Hematopoietic multipotent progenitor cell treated with erythropoietin and hydrocortisone succinate and interleukin-3 and kit ligand, for 8 days (in vitro differentiated cells): ENCODE data around the gene DMD.
"Not testable (repeated sequence)": the region's sequence is repeated elsewhere in the genome, so short reads cannot be mapped to it uniquely, and the experiment has no call there.

Experiments used
- DNase-seq: peaks from one replicate; pipeline ENCODE4 v3.0.0-alpha.2; 2015

The DMD gene

DNA sequence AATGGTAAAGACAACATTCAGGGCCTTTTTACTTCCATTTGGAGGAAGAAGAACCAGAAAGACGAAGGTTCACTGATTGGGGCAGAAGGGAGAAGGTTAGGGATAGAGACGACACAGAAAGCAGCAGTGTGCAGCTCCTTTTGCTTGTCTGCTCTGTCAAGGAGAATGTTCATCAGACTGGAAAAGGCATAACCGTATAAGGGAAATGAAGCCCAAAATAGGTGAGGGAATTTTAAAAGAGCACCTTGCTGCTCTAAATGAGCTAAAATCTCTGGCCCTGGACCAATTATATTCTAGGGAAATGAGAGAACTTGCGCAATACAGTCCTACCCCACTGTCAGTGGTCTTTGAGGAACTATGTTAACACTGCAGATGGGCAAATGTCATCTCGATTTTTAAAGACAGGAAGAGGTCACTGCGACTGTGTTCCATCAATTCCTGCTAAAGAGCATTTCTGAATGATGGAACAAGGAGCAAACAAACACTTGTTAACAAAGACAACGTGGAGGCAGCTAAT, 1229.7 kb downstream of the DMD start:
- no peak for DNase-seq

DNA sequence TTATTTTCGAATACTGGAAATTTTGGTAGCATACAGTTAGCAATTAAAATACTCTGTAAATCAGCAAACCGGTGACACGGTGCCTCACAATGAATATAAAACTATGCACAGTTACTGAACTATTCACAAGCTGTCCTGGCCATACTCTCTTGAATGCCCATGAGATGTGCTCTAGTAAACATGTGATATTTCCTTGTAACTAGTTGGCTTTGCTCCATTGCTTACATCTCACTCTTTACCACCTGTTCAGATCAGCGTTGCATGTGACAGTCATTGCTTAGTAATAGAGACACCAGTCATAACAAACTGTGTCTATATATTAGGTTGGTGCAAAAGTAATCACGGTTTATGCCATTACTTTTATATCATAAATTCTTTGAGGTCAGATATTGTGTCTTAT, 1241.6 kb downstream of the DMD start:
- no peak for DNase-seq

DNA sequence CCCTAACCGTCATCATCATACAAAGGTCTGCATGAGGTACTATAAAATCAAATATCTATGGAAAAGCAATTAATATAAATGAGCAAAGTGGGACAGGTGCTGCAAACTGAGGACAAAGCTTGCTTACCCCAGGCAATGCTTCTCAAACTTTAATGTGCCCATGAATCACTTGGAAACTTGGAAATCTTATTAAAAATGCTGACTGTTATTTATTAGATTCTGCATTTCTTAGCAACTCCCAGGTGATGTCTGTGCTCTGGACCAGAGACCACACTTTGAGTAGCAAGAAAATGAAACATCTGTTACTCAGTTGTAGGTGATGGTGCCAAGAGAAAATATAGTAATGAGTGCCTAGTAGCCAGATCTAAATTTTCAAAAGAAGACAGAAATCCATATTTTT, 1249.1 kb downstream of the DMD start:
- DNase-seq: no peak

DNA sequence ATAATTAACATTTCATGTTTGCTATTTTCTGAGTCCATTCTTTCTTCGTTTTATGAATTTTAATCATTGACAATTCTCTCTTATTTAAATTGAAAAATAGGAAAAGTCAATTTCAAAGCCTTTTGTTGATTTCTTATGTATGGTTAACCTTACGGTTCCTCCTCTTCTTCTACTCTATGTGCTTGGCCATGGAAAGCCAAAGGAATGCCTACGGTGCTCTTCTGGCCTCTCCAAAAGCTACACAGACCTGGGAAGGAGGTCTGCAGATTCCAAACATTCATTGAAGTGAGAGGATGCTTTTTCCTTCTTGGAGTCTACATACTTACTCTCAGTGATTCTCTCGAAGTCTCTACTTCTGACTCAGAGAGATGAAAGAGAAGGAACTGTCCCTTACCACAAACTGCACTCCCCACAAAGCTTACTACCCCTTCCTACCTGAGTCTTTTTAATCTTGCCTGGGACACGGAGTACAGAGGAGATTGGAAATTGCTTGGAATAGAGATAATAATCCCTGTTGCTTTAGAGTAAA, 1276.4 kb downstream of the DMD start:
- no peak for DNase-seq

DNA sequence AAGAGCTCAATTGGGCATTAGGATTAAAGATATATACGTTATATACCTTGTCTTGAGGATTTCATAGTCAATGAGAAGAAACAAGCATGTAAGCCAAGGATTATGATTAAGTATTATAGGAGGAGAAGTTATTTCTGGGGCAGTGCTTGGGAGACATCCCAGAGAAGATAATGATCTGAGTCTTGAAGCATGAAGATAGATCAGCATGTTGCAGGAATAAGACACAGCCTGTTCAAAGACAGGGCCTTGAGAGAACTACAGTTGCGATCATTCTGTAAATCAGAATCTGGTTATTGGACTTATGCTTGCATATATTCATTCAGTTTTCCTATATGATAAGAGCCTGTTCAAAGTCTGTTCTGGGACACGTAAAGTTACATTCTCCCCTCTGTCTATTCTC, 1277.3 kb downstream of the DMD start:
- no peak for DNase-seq

DNA sequence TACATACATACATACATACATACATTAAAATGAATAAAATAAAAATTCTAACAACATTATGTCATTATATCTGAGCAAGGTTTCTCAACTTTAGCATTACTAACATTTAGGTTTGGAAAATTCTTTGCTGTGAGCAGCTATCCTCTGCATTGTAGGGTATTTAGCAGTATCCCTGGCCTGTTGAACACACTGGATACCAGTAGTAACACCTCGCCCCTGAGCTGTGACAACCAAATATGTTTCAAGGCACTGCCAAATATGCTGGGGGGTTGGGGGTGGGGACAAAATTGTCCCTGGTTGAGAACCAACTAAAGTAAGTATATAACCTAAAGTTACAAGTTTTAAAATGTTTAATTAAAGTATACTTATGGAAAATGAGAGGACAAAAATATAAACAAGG, 1278.6 kb downstream of the DMD start:
- no peak for DNase-seq

DNA sequence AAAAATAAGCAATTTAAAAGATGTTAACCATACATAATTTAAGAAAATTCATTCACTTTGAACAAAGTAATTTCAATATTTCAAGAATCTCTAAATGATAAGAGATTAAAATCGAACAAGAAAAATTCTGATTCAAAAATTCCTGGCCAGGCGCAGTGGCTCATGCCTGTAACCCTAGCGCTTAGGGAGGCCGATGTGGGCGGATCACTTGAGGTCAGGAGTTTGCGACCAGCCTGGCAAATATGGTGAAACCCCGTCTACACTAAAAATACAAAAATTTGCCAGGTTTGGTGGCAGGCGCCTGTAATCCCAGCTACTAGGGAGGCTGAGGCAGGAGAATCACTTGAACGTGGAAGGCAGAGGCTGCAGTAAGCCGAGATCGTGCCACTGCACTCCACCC, 1279.0 kb downstream of the DMD start:
- not testable (repeated sequence) for DNase-seq

DNA sequence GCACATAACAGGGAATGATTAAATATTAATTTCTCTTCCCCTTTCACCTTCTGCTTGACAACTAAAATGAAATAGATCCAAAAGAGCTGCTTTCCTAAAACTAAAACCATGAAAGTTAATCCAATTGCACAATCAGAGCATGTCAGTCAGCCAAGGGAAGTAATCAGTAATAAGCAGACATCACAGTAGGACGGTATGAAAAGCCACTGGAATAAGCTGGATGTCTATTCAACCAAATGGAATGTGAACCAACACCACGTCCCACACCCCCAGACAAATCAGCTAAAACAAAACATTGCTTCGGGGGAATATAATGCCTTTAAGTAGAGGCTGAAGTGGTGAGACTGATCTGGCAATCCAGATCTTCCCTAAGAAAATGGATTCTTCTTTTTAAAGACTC, 1280.1 kb downstream of the DMD start:
- no peak for DNase-seq

DNA sequence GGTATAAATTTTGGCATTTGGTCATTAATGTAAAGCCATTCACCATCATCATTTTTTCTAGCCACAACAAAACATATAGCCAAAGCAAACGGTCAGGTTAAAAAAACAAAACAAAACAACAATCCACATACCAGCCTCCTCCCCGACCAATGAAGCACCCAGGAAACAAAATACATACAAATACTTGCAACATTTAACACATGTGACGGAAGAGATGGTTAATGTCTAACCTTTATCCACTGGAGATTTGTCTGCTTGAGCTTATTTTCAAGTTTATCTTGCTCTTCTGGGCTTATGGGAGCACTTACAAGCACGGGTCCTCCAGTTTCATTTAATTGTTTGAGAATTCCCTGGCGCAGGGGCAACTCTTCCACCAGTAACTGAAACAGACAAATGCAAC, 1282.0 kb downstream of the DMD start:
- no peak for DNase-seq

DNA sequence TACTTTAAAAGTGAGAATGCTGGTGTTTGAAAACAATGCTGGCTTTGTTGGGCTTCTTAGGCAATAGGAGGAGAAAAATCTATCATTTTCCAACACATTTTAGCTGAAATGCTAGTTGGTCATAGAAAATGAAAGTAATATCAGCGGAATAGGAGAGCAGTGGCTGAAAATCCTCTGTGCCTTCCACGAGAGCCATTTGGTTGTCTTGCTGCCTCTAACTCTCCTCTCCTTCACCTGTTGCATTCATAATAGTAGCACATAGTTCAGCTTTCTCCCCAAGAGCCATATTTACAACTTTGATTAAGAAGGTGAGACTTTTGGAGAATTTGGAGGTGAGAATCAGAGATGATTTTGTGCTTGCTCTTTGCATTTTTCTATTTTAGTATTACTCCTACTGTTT, 1290.1 kb downstream of the DMD start:
- no peak for DNase-seq

DNA sequence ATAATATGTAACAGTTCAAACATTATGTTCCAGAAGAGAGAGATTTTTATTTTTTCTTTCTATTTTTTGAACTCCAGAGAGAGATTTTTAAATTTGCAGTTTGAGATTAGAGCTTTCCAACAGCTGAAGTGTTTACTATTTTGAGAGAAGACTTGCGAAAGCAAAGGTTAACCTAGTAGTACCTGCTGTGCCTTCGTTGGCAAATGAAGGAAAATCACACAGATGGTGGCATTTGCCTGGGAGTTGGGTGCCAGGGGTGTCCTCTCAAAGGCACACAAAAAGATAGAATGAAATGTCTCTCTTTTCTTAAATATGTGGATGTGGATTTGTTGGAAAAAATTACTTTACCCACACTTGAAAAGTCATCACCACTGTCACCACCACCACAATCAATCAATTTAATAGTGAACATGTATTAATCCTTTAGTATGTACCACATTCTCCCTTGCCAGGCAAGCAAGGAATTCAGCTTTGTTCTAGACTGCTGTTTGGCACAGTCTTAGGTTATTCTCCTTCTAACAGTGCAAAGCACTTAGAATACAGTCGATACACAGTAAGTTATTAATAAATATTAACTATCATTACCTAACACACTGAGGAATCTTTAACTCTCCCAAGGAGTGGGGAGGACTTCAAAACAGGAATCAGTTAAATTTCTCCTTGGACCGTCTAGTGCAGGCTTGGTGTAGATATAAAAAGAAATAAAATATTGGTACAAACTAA, 1301.3 kb downstream of the DMD start:
- no peak for DNase-seq

DNA sequence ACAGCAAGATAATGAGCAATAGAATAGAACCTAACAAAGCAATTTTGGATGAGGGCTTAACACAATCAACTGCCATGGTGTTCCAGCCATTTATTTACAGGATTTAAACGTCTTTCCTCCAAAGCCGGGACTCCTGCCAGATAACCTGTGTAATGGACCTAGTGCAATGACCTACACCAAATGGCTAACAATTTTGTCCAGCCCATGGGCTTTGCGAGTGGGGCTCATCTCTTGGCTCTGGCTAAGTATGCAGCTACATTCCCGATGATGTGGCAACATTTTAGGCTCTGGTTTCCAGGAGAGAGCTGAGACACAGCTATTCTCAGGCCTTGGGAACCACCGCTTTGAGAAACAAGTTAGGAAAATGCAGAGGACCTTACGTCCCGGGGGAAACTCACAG, 1317.2 kb downstream of the DMD start:
- DNase-seq: no peak

DNA sequence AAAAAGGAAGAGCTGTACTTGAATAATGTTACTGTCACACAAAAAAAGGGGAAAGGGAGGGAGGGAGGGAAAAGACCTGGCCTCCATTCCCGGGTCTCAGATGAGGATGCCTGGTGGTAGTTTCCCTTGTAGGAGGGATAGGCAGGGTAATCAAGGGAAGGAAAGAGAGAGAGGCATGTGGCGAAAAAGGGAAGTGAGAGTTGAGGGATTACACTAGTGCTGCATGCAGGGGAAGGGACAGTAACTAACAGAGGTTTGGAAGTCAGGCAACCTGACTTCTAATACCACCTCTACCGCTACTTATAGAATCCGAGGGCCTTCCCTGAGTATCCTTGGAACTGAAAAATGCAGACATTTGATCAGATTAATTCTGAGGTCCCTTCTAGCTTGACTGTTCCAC, 1317.8 kb downstream of the DMD start:
- DNase-seq: no peak

DNA sequence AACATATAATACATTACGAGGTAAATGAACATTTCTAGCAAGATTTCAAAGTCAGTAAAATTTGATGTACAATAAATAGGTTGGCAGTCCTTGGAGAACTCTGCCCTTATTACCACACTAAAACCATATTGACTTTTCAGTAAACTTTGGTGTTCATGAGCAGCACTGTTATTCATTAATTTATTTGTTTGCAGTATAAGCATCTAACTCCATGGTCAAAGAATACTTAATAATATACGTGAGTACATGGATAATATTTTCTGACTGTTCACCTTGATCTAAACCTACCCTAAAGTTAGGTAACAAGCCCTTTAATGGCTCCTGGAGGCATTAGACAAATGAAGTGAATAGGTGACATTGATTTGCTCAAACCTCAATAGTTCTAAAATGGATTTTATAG, 1322.3 kb downstream of the DMD start:
- no peak for DNase-seq

DNA sequence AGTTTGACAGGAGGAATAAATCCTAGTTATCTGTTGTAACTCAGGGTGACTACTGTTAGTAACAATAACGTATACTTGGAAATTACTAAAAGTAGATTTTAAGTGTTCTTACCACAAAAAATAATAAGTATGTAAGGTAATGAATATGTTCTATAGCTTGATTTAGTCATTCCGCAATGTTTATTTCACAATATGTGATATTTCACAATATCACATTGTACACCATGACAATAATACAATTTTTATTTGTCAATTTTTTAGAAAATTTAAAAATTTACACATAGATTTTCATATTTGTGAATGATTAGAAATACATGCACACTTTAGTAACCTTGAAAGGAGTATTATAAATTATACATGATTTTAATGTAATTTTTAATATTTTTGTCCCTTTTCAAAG, 1326.8 kb downstream of the DMD start:
- no peak for DNase-seq

DNA sequence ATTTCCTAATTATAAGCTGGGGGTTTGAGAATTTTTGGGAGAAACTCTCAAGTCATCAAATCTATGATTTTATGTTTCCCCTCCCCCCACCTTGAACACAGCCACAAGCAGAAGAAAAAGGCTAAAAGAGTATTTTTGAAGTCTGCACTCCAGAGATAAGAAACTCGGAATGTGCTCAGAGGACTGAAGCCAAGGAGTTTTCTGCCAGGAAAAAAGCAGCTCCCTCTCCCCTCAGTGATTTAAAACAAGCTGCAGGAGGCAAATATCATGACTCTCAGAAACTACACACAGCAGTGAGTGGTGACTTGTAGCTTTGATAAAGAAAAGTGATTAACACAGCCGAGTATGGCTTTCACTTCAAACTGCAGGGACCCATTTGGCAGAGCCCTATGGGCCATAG, 1339.3 kb downstream of the DMD start:
- no peak for DNase-seq

DNA sequence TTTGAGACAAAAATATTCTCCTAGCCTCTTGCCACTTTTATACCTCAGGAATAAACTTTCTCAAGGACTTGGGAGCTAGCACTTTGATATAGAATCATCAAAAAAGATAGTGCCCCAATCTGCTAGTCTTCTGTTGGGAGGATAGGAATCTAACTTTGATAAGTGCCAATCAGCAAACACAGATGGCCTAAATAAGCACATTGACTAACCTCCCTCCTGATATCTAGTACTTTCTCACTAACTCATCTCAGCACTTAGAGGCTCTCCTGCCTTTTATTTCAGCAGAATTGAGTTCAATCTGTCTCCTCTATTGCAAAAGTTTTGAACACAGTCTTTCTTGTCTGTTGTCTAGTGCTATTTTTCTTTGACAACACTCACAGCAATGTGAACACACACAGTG, 1341.1 kb downstream of the DMD start:
- no peak for DNase-seq

DNA sequence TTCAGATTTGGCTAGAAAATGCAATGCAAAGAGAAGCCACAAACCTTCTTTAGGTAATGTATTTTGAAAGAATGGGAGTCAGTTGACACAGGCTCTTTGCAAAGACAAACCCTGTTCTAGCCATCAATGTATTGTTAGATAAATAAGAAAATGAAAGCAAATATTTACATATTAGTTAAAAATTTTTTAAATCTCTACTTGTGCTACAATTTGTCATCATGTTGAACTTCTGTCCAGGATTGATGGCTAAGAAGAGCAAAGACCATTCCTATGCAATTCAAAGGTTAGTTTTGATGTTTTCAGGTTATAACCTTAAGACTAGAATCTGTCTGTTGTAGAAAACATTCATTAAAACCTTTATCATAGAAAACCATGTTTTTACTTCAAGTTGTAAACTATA, 1350.7 kb downstream of the DMD start:
- no peak for DNase-seq

DNA sequence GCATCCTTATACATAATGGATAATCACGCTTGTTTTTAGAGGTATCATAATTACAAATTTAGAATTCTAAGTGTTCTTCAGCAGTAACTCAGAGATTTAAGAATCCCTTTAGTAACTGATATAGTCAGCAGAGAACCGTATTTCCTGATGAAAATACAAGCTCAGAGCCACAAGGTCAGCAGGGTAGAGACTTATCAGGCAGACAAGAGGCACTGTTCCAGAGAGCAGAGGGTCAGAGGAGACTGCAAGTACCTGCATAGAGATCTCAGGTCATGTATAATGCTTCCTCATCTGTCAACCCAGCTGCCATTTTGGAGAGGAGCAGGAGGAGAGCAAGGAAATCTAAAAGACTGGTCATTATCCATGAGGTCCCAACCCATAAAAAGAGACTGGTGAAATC, 1352.4 kb downstream of the DMD start:
- no peak for DNase-seq

DNA sequence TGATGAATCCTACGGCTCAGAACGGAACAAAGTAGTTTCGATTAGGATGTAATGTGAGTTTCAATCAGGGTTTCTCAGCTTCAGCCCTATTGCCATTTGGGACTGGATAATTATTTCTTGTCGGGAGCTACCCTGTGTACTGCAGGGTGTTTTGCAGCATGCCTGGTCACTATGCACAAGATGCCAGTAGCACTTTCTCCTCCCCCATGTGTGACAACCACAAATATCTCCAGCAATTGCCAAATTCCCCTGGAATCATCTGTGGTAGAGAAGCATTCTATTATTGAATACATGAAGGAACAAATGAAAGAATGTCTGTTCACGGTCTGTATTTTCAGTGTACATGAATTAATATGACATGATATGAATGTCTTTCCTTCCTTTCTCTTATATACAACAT, 1356.6 kb downstream of the DMD start:
- no peak for DNase-seq

DNA sequence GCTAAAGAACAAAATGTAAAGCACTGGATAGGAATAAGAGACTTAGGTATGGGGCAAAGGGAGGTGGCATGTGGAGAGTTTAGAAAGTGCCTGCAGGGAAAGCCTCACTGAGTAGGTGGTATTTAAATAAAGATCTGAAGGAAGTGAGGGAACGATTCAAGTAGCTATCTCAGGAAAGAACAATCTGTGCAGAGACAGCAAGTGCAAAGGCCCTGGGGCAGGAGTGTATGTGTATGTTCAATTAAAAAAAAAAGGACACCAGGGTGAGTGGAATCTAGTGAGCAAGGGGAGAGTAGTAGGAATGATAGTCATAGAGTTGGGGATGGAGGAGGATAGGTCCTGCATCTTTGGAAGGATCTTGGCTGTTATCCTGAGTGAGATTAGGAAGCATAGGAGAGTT, 1359.6 kb downstream of the DMD start:
- no peak for DNase-seq

DNA sequence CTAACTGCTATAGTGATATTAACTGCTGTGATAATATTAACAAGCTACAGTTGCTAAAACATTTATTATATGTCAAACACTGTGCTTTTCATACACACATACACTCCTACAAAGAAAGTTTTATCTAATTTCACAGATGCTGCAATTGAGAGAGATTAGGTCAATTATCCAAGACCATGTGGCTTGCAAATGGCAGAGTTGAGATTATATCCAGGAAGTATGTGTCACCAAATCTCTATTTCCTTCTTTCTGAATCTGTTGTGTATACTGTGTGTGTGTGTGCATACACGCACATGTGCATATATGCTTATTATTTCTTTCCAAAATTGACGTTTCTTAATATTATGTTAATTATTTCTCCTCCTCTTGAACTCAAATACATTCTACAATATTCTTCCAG, 1363.6 kb downstream of the DMD start:
- no peak for DNase-seq

DNA sequence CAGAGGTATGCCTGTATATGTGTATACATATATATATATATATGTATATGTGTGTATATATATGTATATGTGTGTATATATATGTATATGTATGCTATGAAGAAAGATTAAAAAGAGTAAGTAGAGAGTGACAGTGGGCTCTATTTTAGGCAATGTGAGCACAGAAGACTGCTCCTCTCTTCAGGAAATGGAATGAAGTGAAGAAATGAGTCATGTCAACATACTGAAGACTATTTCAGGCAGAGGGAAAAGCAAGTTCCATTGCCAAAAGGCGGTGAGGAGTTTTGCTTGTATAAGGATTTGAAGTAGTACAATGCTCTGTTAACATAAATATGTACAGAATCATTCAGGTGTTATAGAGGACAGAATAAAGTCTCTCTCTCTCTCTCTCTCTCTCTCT, 1366.3 kb downstream of the DMD start:
- DNase-seq: no peak

DNA sequence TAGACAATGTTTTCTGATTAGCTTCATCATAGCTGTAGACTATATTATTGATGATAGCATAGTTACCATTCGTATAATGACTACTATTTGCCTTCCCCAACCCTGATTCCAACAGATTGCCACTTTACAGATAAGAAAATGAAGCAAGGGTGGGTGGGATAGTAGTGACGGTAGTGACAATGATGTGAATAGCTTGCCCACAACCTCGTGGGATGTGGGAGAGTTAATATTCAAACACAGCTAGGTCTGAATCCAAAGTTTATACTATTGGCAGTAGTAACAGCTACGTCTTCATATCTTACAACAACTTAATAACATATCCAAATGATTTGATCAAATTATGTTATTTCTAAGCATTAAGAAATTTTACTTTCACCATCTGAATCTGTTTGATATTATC, 1372.7 kb downstream of the DMD start:
- DNase-seq: no peak

DNA sequence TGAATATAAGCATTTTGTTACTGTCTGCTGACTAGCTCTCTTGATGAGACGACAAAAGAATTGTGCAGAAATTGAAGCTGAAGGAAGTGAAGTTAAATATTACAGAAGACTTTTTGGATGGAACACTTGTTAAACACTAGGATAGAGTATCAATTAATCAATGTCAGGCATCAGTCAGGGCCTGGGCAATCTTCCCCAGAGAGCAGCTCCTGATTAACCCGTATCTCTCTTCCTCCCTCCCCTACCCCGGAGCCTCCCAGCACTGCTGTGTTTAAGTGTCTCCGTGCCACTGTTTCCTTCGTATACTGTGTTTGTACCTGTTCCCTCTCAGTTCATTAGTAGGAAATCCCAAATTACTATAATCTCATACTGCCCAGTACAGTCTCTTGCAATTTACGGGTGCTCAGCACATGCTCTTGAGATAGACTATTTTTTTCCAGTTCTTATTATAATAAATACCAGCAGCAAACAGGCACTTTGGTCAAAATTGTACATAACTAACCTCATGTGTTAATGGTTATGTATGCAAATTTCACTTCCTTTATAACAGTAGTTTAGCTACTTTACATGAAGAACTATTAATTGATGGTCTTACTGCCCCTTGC, 1373.8 kb downstream of the DMD start:
- DNase-seq: no peak
